ENCODE data around the gene PDE4D.

- TF ChIP-seq ZNF274 (IDR thresholded peaks at IDR 0.05; ENCODE audit: insufficient read depth, insufficient read length) (no peak), ELK1 (IDR thresholded peaks at IDR 0.05; ENCODE audit: low read depth, low read length) (no peak)
These were observed 305.8 kb downstream of the PDE4D start for GRCh38 chr5:59587489-59588337.

Data from GM12878 (cell line).